Adrenal gland (tissue), 5 donors: ENCODE measurements around the gene INCA1.

Experiments used
- POLR2A ChIP-seq, 2 donors: fragments of 450-650 bp; IDR thresholded peaks; one replicate each; pipeline ENCODE4 v1.6.1; 2017; ENCODE audit warnings: antibody characterized with exemption in 2 of 2, mild to moderate bottlenecking in 2 of 2, moderate library complexity in 1 of 2
- TF ChIP-seq, protein P1 (sequence below), 6 experiments: fragments of 450-650 bp in 4 of 6; fragments of 200-600 bp in 2 of 6; sonication (generic) in 1 of 6; IDR thresholded peaks; 1 replicate in 5 of 6; 2 replicates in 1 of 6; pipeline versions ENCODE4 v1.5.1 to v1.8.0; 2016 to 2021; ENCODE audit warnings: antibody characterized with exemption in 6 of 6, mild to moderate bottlenecking in 2 of 6, moderate library complexity in 1 of 6
- donor health status: DM: no; HTN: no; CAD: no.

DNA sequence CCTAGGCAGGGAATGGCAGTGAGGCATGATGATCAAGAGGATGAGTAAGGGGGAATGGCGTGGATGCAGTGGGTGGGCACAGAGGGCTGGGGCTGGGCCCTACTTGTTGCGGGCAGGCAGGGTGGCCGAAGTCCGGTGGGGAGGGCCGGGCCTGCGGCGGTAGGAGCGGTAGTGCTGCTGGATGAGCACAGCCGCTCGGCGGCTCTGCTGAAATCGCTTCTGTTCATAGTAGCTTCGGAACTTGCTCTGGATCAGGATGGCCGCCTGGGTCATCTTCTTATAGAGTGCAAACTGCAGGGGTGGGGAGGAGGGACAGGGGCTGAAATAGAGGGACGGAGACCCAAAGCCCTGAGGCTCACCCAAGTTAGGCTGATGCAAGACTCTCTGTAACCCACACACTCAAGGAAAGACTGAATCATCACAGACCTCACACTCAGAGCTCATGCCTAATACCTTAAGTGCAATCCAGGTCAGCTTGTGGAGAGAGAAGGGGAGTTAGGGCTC is 28.2 kb downstream of the INCA1 start:
- TF ChIP-seq, protein P1, sequence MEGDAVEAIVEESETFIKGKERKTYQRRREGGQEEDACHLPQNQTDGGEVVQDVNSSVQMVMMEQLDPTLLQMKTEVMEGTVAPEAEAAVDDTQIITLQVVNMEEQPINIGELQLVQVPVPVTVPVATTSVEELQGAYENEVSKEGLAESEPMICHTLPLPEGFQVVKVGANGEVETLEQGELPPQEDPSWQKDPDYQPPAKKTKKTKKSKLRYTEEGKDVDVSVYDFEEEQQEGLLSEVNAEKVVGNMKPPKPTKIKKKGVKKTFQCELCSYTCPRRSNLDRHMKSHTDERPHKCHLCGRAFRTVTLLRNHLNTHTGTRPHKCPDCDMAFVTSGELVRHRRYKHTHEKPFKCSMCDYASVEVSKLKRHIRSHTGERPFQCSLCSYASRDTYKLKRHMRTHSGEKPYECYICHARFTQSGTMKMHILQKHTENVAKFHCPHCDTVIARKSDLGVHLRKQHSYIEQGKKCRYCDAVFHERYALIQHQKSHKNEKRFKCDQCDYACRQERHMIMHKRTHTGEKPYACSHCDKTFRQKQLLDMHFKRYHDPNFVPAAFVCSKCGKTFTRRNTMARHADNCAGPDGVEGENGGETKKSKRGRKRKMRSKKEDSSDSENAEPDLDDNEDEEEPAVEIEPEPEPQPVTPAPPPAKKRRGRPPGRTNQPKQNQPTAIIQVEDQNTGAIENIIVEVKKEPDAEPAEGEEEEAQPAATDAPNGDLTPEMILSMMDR (IDR thresholded peaks at IDR 0.05) = no peak
- TF ChIP-seq POLR2A (IDR thresholded peaks at IDR 0.05) = peak in 1 of 2 donors; percentile 16
